Endothelial cell of umbilical vein (primary cell): ENCODE data around the gene ICAM1. TPM values are rescaled to one million over a fixed set of nuclear protein-coding genes. Genes with fewer than 3 reads are reported as not detected.

Source experiments
- BruUV-seq: library from RNA; stranded (reverse); fragments of 400-500 nt; replicated peaks from 2 replicates; lab custom pipeline; 2021; lab: Mats Ljungman, UMichigan
- CTCF ChIA-PET: fragments of 300-600, 350-600 bp; sonication (Branson Sonifier 250); formaldehyde crosslinking; loops from one replicate; lab custom pipeline; 2021; ENCODE audit warnings: antibody characterized with exemption, inconsistent platforms; lab: Charles Lee
- POLR2A ChIA-PET: fragments of 300-600, 350-600 bp; sonication (Branson Sonifier 250); formaldehyde crosslinking; loops from one replicate; lab custom pipeline; 2021; ENCODE audit warnings: antibody characterized with exemption, inconsistent platforms; lab: Charles Lee
- DNase-seq: peaks from one replicate; pipeline ENCODE4 v3.0.0-alpha.2; 2011; ENCODE audit warnings: low read depth, low spot score
- FAIRE-seq: peaks from 2 replicates; lab custom pipeline; 2011; peaks lifted over from hg19 to GRCh38; lab: Jason Lieb, UNC
- H2AFZ ChIP-seq: 2 replicates; pipeline ENCODE4 v1.6.0; 2012; ENCODE audit warnings: low read depth, low read length, control low read depth, inconsistent platforms
- H3K27ac ChIP-seq: 2 replicates; pipeline ENCODE4 v1.5.1; 2011; ENCODE audit warnings: low read depth, mild to moderate bottlenecking, control low read depth, low read length, moderate library complexity; ENCODE audit not compliant: insufficient read depth
- H3K27me3 ChIP-seq, 2 experiments: 2 replicates each; pipeline versions ENCODE4 v1.6.0 to v1.6.1; 2011; ENCODE audit warnings: low read length in 2 of 2, mixed read lengths in 1 of 2; ENCODE audit not compliant: control insufficient read depth in 2 of 2, insufficient read depth in 2 of 2
- H3K36me3 ChIP-seq, 2 experiments: 2 replicates in 1 of 2; 3 replicates in 1 of 2; pipeline ENCODE4 v1.5.1; 2011; ENCODE audit warnings: low read length in 2 of 2, mild to moderate bottlenecking in 1 of 2, moderate library complexity in 1 of 2; ENCODE audit not compliant: control insufficient read depth in 2 of 2, insufficient read depth in 2 of 2; ENCODE audit errors: extremely low read depth in 1 of 2
- H3K4me1 ChIP-seq: 3 replicates; pipeline ENCODE4 v1.5.1; 2011; ENCODE audit warnings: mild to moderate bottlenecking, low read length; ENCODE audit not compliant: control insufficient read depth, insufficient read depth; ENCODE audit errors: extremely low read depth
- H3K4me2 ChIP-seq: 2 replicates; pipeline ENCODE4 v1.6.1; 2011; ENCODE audit warnings: low read length, control low read depth, mixed read lengths; ENCODE audit not compliant: insufficient read depth
- H3K4me3 ChIP-seq, 3 experiments: fragments of 200-600 bp in 1 of 3; sonication (generic), shearing (Covaris generic) in 1 of 3; replicated peaks in 1 of 3; 2 replicates each; pipeline ENCODE4 v1.5.1; 2011 to 2016; ENCODE audit warnings: control low read depth in 3 of 3, low read length in 3 of 3, mild to moderate bottlenecking in 2 of 3, inconsistent platforms in 1 of 3, low read depth in 1 of 3, moderate library complexity in 1 of 3; ENCODE audit not compliant: insufficient read depth in 1 of 3
- H3K79me2 ChIP-seq: 2 replicates; pipeline ENCODE4 v1.6.0; 2012; ENCODE audit warnings: low read length, inconsistent platforms; ENCODE audit not compliant: control insufficient read depth, insufficient read depth
- H3K9ac ChIP-seq: replicated peaks from 2 replicates; pipeline ENCODE3; 2011; ENCODE audit warnings: low read length, control low read depth; ENCODE audit not compliant: insufficient read depth; ENCODE audit errors: extremely low read depth
- H3K9me1 ChIP-seq: replicated peaks from 3 replicates; pipeline ENCODE4 v1.6.0; 2011; ENCODE audit warnings: mild to moderate bottlenecking, low read length; ENCODE audit not compliant: control insufficient read depth, insufficient read depth; ENCODE audit errors: extremely low read depth
- H3K9me3 ChIP-seq: replicated peaks from 2 replicates; pipeline ENCODE4 v1.5.1; 2012; ENCODE audit warnings: low read length, inconsistent platforms; ENCODE audit not compliant: control insufficient read depth, insufficient read depth
- H4K20me1 ChIP-seq: replicated peaks from 2 replicates; pipeline ENCODE3; 2011; ENCODE audit warnings: mild to moderate bottlenecking, low read length; ENCODE audit not compliant: control insufficient read depth, insufficient read depth; ENCODE audit errors: extremely low read depth
- EZH2 ChIP-seq: IDR thresholded peaks from 2 replicates; pipeline ENCODE4 v1.6.1; 2012; ENCODE audit warnings: borderline replicate concordance, low read depth, mild to moderate bottlenecking, moderate library complexity, low read length, inconsistent platforms; ENCODE audit not compliant: severe bottlenecking
- FOS ChIP-seq: IDR thresholded peaks from 2 replicates; pipeline ENCODE4 v1.6.1; 2011; ENCODE audit warnings: mild to moderate bottlenecking, low read length, moderate library complexity, borderline replicate concordance; ENCODE audit not compliant: insufficient read depth
- GATA2 ChIP-seq: IDR thresholded peaks from 2 replicates; pipeline ENCODE4 v1.7.0; 2011; ENCODE audit warnings: low read depth, mild to moderate bottlenecking, moderate library complexity, mixed read lengths, low read length; ENCODE audit not compliant: insufficient read length, insufficient read depth
- JUN ChIP-seq: IDR thresholded peaks from 2 replicates; pipeline ENCODE4 v1.6.1; 2011; ENCODE audit warnings: borderline replicate concordance, low read depth; ENCODE audit not compliant: insufficient read length, insufficient read depth
- MYC ChIP-seq: IDR thresholded peaks from one replicate; pipeline ENCODE4 v1.6.1; 2011; ENCODE audit warnings: mild to moderate bottlenecking, low read depth, low read length
- POLR2A ChIP-seq: IDR thresholded peaks from 2 replicates; pipeline ENCODE4 v1.6.1; 2012; ENCODE audit warnings: low read depth, mild to moderate bottlenecking, control low read depth, low read length
- POLR2AphosphoS5 ChIP-seq: IDR thresholded peaks from 2 replicates; pipeline ENCODE4 v1.6.1; 2012; ENCODE audit warnings: low read depth, mild to moderate bottlenecking, control low read depth, low read length, moderate library complexity; ENCODE audit not compliant: insufficient read depth
- dilution Hi-C: fragments of 300-500 bp; cut with MboI; formaldehyde crosslinking; loops from one replicate; pipeline ENCODE4 v1.15.0; 2019; ENCODE audit warnings: low sequenced_read_pairs; ENCODE audit not compliant: extremely low pct_ligation_motif_present
- intact Hi-C: fragments of 100-400 bp; cut with micrococcal nuclease; formaldehyde crosslinking; loops from one replicate; pipeline ENCODE4 v1.10.0; 2022
- polyA plus RNA-seq, 4 experiments: library from polyadenylated mRNA; depleted of rRNA in 3 of 4; stranded (reverse) in 3 of 4; unstranded in 1 of 4; fragments of >200 nt; gene quantifications; 2 replicates each; pipeline versions ENCODE4 v1.2.1 to v1.2.3, GENCODE V29; 2011 to 2012; ENCODE audit warnings: missing spikeins in 1 of 4
- total RNA-seq: library from RNA; stranded (reverse); gene quantifications from 2 replicates; pipeline ENCODE4 v1.2.3, GENCODE V29; 2021
- TF ChIP-seq, protein P1 (sequence below), 2 donors: IDR thresholded peaks; 1 replicate in 1 of 2; 2 replicates in 1 of 2; pipeline ENCODE4 v1.5.1; 2011; ENCODE audit warnings: low read length in 2 of 2, mild to moderate bottlenecking in 2 of 2, moderate library complexity in 2 of 2, control low read depth in 1 of 2, inconsistent platforms in 1 of 2, low read depth in 1 of 2; ENCODE audit not compliant: insufficient read depth in 1 of 2; ENCODE audit errors: extremely low read depth in 1 of 2
- TF ChIP-seq, protein P2 (sequence below): IDR thresholded peaks from 2 replicates; pipeline ENCODE4 v1.6.1; 2011; ENCODE audit not compliant: insufficient read depth, insufficient read length

Gene ICAM1
- total and polyA plus RNA-seq, 2 donors (not counting 3 experiments of a cell fraction or from before 2014, with no cell fraction given) = 20.5 to 30.4 TPM

DNA sequence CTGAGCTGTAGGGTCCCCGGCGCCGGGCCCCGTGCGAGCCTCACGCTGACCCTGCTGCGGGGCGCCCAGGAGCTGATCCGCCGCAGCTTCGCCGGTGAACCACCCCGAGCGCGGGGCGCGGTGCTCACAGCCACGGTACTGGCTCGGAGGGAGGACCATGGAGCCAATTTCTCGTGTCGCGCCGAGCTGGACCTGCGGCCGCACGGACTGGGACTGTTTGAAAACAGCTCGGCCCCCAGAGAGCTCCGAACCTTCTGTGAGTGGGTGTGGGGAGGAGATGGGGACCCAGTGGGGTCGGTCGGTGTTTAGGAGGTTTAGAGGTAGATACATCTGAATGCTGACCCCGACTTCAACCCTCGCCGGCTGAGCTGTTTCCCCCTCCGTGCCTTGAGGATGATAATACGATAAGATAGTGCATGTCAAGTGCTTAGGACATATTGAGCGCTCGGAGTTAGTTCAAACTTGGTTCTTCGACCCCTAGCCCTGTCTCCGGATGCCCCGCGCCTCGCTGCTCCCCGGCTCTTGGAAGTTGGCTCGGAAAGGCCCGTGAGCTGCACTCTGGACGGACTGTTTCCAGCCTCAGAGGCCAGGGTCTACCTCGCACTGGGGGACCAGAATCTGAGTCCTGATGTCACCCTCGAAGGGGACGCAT lies 20.8 kb downstream of the ICAM1 start:
- H3K36me3 ChIP-seq = no peaks in the 10 kb centered on the region
- peak overlapping the region in 2 of 3 experiments; percentile 10 to 20 for H3K4me3 ChIP-seq
- peaks cover 54 to 71% of the 10 kb centered on the region in 2 experiments for H3K27me3 ChIP-seq
- ChIA-PET CTCF (interaction anchor here (0.6 to 3.2 kb wide), 11 partner anchors 13 to 108 kb away, joined by 3 to 18 read pairs (median 4); partner anchors contain the start of genes ICAM1 and RAVER1), POLR2A (interaction anchor here (2.2 kb wide), 1 partner anchor 21 kb away, joined by 15 read pairs; the partner anchor contains the start of gene ICAM1)
- intact Hi-C loops (loop anchor here (2.0 kb wide), 1 partner anchor 43 kb away; no protein-coding TSS in a partner anchor), dilution Hi-C loops (no loop called here)
- peaks cover 28% of the 10 kb centered on the region for H3K4me1 ChIP-seq
- H3K27ac ChIP-seq = no peak overlapping the region
- H3K79me2 ChIP-seq = no peaks in the 10 kb centered on the region
- no peaks in the 10 kb centered on the region for H3K9me1 ChIP-seq
- TF ChIP-seq POLR2AphosphoS5 (no peak), POLR2A (no peak), JUN (no peak), EZH2 (peak; percentile 17)
- DNase-seq (no peak), FAIRE-seq (no peak)
- no TSS peak for BruUV-seq
- H3K9ac ChIP-seq = no peak overlapping the region
- no peaks in the 10 kb centered on the region for H4K20me1 ChIP-seq
- H3K4me2 ChIP-seq = peak overlapping the region; percentile 43
- peak overlapping the region; percentile 6 for H2AFZ ChIP-seq
- H3K9me3 ChIP-seq = no peaks in the 10 kb centered on the region

DNA sequence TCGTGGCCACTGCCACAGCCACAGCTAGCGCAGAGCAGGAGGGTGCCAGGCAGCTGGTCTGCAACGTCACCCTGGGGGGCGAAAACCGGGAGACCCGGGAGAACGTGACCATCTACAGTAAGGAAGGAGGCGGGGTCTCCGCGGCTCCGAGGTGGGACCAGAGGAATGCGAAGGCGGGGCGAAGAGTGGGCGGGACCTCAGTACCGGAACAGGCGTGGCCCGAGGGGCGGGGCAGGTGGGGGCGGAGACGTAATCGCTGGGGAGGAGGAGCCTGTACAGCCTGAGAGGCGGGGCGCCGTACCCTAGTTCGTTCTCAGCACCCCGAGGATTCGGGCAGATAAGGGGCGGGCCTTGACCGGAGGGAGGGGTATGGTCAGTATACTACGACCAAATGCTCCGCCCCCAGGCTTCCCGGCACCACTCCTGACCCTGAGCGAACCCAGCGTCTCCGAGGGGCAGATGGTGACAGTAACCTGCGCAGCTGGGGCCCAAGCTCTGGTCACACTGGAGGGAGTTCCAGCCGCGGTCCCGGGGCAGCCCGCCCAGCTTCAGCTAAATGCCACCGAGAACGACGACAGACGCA lies 21.4 kb downstream of the ICAM1 start:
- Histone ChIP-seq H3K9me1 (no peaks in the 10 kb centered on the region), H3K36me3 (no peaks in the 10 kb centered on the region), H2AFZ (no peak overlapping the region), H3K27me3 (peaks cover 54 to 71% of the 10 kb centered on the region in 2 experiments), H3K27ac (no peak overlapping the region), H4K20me1 (no peaks in the 10 kb centered on the region), H3K4me3 (no peak overlapping the region), H3K4me1 (peaks cover 25% of the 10 kb centered on the region), H3K9me3 (no peaks in the 10 kb centered on the region), H3K79me2 (no peaks in the 10 kb centered on the region), H3K9ac (no peak overlapping the region), H3K4me2 (no peak overlapping the region)
- CTCF ChIA-PET = interaction anchor here (0.8 to 3.2 kb wide), 7 partner anchors 13 to 96 kb away, joined by 3 to 18 read pairs (median 8); partner anchors contain the start of gene RAVER1
- dilution Hi-C loops = no loop called here
- intact Hi-C loops = no loop called here
- TF ChIP-seq JUN (no peak), FOS (no peak), EZH2 (no peak), MYC (no peak), GATA2 (no peak), POLR2A (no peak), POLR2AphosphoS5 (no peak)
- TF ChIP-seq, protein P1, sequence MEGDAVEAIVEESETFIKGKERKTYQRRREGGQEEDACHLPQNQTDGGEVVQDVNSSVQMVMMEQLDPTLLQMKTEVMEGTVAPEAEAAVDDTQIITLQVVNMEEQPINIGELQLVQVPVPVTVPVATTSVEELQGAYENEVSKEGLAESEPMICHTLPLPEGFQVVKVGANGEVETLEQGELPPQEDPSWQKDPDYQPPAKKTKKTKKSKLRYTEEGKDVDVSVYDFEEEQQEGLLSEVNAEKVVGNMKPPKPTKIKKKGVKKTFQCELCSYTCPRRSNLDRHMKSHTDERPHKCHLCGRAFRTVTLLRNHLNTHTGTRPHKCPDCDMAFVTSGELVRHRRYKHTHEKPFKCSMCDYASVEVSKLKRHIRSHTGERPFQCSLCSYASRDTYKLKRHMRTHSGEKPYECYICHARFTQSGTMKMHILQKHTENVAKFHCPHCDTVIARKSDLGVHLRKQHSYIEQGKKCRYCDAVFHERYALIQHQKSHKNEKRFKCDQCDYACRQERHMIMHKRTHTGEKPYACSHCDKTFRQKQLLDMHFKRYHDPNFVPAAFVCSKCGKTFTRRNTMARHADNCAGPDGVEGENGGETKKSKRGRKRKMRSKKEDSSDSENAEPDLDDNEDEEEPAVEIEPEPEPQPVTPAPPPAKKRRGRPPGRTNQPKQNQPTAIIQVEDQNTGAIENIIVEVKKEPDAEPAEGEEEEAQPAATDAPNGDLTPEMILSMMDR (IDR thresholded peaks at IDR 0.05; ENCODE audit: extremely low read depth in 1 of 2, insufficient read depth in 1 of 2, low read depth in 1 of 2, low read length in 2 of 2) = no peak
- TF ChIP-seq, protein P2, sequence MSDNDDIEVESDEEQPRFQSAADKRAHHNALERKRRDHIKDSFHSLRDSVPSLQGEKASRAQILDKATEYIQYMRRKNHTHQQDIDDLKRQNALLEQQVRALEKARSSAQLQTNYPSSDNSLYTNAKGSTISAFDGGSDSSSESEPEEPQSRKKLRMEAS = no peak
- BruUV-seq = no TSS peak
- DNase-seq = peak; percentile 48
- POLR2A ChIA-PET = interaction anchor here (2.2 kb wide), 1 partner anchor 21 kb away, joined by 15 read pairs; the partner anchor contains the start of gene ICAM1
- peak; percentile 57 for FAIRE-seq
